Measurements from ENCODE around the gene TTN.

TTN gene

GRCh38 chr2:178807227-178808008 lies at the start of gene TTN:
TTN (minus strand) TSS chr2:178807423; CDS start chr2:178804642, 2,781 bp downstream.
- no peak for DNase-seq

GRCh38 chr2:178855151-178855550 lies 47.9 kb upstream of the TTN start:
- in situ Hi-C loops (cut with HindIII; ENCODE audit: low pct_ligation_motif_present, low pct_unique_long_range_greater_than_20kb, low sequenced_read_pairs): no loop called here
- no peak for DNase-seq

More at GRCh38 chr2:178807227-178808008, at the start of gene TTN:
- in situ Hi-C loops (cut with HindIII; ENCODE audit: low pct_ligation_motif_present, low pct_unique_long_range_greater_than_20kb, low sequenced_read_pairs): loop anchor here (25.0 kb wide), 1 partner anchor 105 kb away; no protein-coding TSS in a partner anchor

GRCh38 chr2:178848335-178848734 lies 41.1 kb upstream of the TTN start:
- no peak for DNase-seq

GRCh38 chr2:178846458-178846802 lies 39.2 kb upstream of the TTN start:
- no peak for DNase-seq
- in situ Hi-C loops (cut with HindIII; ENCODE audit: low pct_ligation_motif_present, low pct_unique_long_range_greater_than_20kb, low sequenced_read_pairs): no loop called here

More at GRCh38 chr2:178848335-178848734, 41.1 kb upstream of the TTN start:
- in situ Hi-C loops (cut with HindIII; ENCODE audit: low pct_ligation_motif_present, low pct_unique_long_range_greater_than_20kb, low sequenced_read_pairs): no loop called here

- in situ Hi-C loops (cut with HindIII; ENCODE audit: low pct_ligation_motif_present, low pct_unique_long_range_greater_than_20kb, low sequenced_read_pairs): no loop called here
- no peak for DNase-seq
These were observed 38.6 kb upstream of the TTN start for GRCh38 chr2:178845566-178846457.

- in situ Hi-C loops (cut with HindIII; ENCODE audit: low pct_ligation_motif_present, low pct_unique_long_range_greater_than_20kb, low sequenced_read_pairs): no loop called here
These were observed 37.5 kb upstream of the TTN start for GRCh38 chr2:178844701-178845100.

GRCh38 chr2:178844269-178844668 lies 37.0 kb upstream of the TTN start:
- in situ Hi-C loops (cut with HindIII; ENCODE audit: low pct_ligation_motif_present, low pct_unique_long_range_greater_than_20kb, low sequenced_read_pairs): no loop called here
- DNase-seq: no peak

More at GRCh38 chr2:178844701-178845100, 37.5 kb upstream of the TTN start:
- DNase-seq: no peak

- in situ Hi-C loops (cut with HindIII; ENCODE audit: low pct_ligation_motif_present, low pct_unique_long_range_greater_than_20kb, low sequenced_read_pairs): no loop called here
- no peak for DNase-seq
These were observed 36.5 kb upstream of the TTN start for GRCh38 chr2:178843697-178844096.

- no peak for DNase-seq
- in situ Hi-C loops (cut with HindIII; ENCODE audit: low pct_ligation_motif_present, low pct_unique_long_range_greater_than_20kb, low sequenced_read_pairs): no loop called here
These were observed 29.6 kb upstream of the TTN start for GRCh38 chr2:178836807-178837206.

GRCh38 chr2:178834086-178834485 lies 26.9 kb upstream of the TTN start:
- in situ Hi-C loops (cut with HindIII; ENCODE audit: low pct_ligation_motif_present, low pct_unique_long_range_greater_than_20kb, low sequenced_read_pairs): no loop called here
- no peak for DNase-seq

GRCh38 chr2:178833382-178833781 lies 26.2 kb upstream of the TTN start:
- in situ Hi-C loops (cut with HindIII; ENCODE audit: low pct_ligation_motif_present, low pct_unique_long_range_greater_than_20kb, low sequenced_read_pairs): no loop called here
- DNase-seq: no peak

- no peak for DNase-seq
- in situ Hi-C loops (cut with HindIII; ENCODE audit: low pct_ligation_motif_present, low pct_unique_long_range_greater_than_20kb, low sequenced_read_pairs): no loop called here
These were observed 23.2 kb upstream of the TTN start for GRCh38 chr2:178830451-178830850.

- in situ Hi-C loops (cut with HindIII; ENCODE audit: low pct_ligation_motif_present, low pct_unique_long_range_greater_than_20kb, low sequenced_read_pairs): no loop called here
- DNase-seq: no peak
These were observed 22.8 kb upstream of the TTN start for GRCh38 chr2:178829981-178830380.

- in situ Hi-C loops (cut with HindIII; ENCODE audit: low pct_ligation_motif_present, low pct_unique_long_range_greater_than_20kb, low sequenced_read_pairs): no loop called here
- no peak for DNase-seq
These were observed 22.2 kb upstream of the TTN start for GRCh38 chr2:178829299-178829960.

- in situ Hi-C loops (cut with HindIII; ENCODE audit: low pct_ligation_motif_present, low pct_unique_long_range_greater_than_20kb, low sequenced_read_pairs): no loop called here
- no peak for DNase-seq
These were observed 21.3 kb upstream of the TTN start for GRCh38 chr2:178828486-178828881.

- no peak for DNase-seq
- in situ Hi-C loops (cut with HindIII; ENCODE audit: low pct_ligation_motif_present, low pct_unique_long_range_greater_than_20kb, low sequenced_read_pairs): no loop called here
These were observed 20.7 kb upstream of the TTN start for GRCh38 chr2:178827739-178828485.

GRCh38 chr2:178827111-178827510 lies 19.9 kb upstream of the TTN start:
- no peak for DNase-seq
- in situ Hi-C loops (cut with HindIII; ENCODE audit: low pct_ligation_motif_present, low pct_unique_long_range_greater_than_20kb, low sequenced_read_pairs): no loop called here

- in situ Hi-C loops (cut with HindIII; ENCODE audit: low pct_ligation_motif_present, low pct_unique_long_range_greater_than_20kb, low sequenced_read_pairs): no loop called here
These were observed 18.0 kb upstream of the TTN start for GRCh38 chr2:178825183-178825582.

More at GRCh38 chr2:178825183-178825582, 18.0 kb upstream of the TTN start:
- DNase-seq: no peak
